IPS-NIHi7 (cell line): Measurements from ENCODE around the gene OR6B1.
"Not testable (repeated sequence)": the region's sequence is repeated elsewhere in the genome, so short reads cannot be mapped to it uniquely, and the experiment has no call there.

Source experiments
- DNase-seq: peaks from one replicate; pipeline ENCODE4 v3.0.0; 2012; ENCODE audit warnings: mixed read lengths; ENCODE audit errors: extremely low spot score

The OR6B1 gene

GRCh38 chr7:144006029-144006691 is 6.0 kb downstream of the OR6B1 start:
- no peak for DNase-seq

GRCh38 chr7:144006692-144007042 is 6.5 kb downstream of the OR6B1 start:
- DNase-seq: no peak

GRCh38 chr7:144009361-144009760 is 9.2 kb downstream of the OR6B1 start:
- no peak for DNase-seq

GRCh38 chr7:144010061-144010460 is 9.9 kb downstream of the OR6B1 start:
- DNase-seq: not testable (repeated sequence)

GRCh38 chr7:144010821-144011220 is 10.7 kb downstream of the OR6B1 start:
- not testable (repeated sequence) for DNase-seq

GRCh38 chr7:144011458-144012230 is 11.5 kb downstream of the OR6B1 start:
- DNase-seq: no peak

GRCh38 chr7:144018065-144018464 is 17.9 kb downstream of the OR6B1 start:
- DNase-seq: no peak

- DNase-seq: peak; percentile 26
Measured at GRCh38 chr7:144019457-144019856, 19.3 kb downstream of the OR6B1 start.

GRCh38 chr7:144020340-144020739 is 20.2 kb downstream of the OR6B1 start:
- no peak for DNase-seq

- DNase-seq: no peak
Measured at GRCh38 chr7:144022169-144022568, 22.0 kb downstream of the OR6B1 start.

GRCh38 chr7:144023171-144023827 is 23.2 kb downstream of the OR6B1 start:
- no peak for DNase-seq

GRCh38 chr7:144024213-144024612 is 24.1 kb downstream of the OR6B1 start:
- DNase-seq: no peak

GRCh38 chr7:144026203-144026883 is 26.2 kb downstream of the OR6B1 start:
- DNase-seq: no peak

GRCh38 chr7:144027070-144027469 is 26.9 kb downstream of the OR6B1 start:
- DNase-seq: no peak

- no peak for DNase-seq
Measured at GRCh38 chr7:144027974-144028373, 27.9 kb downstream of the OR6B1 start.

- no peak for DNase-seq
Measured at GRCh38 chr7:144028547-144028946, 28.4 kb downstream of the OR6B1 start.

GRCh38 chr7:144032516-144032915 is 32.4 kb downstream of the OR6B1 start:
- no peak for DNase-seq

GRCh38 chr7:144032985-144033709 is 33.0 kb downstream of the OR6B1 start:
- DNase-seq: no peak

- DNase-seq: no peak
Measured at GRCh38 chr7:144035385-144035784, 35.3 kb downstream of the OR6B1 start.

- DNase-seq: no peak
Measured at GRCh38 chr7:144036302-144036885, 36.3 kb downstream of the OR6B1 start.

- no peak for DNase-seq
Measured at GRCh38 chr7:144037414-144038035, 37.4 kb downstream of the OR6B1 start.
